Measurements from ENCODE around the gene FBXL17.

- TF ChIP-seq CTCF (conservative IDR thresholded peaks at IDR 0.05; ENCODE audit: low read depth, low read length) (no peak), EZH2 (IDR thresholded peaks at IDR 0.05; ENCODE audit: low read length, unreplicated experiment) (no peak), EZH2phosphoT487 (IDR thresholded peaks at IDR 0.05; ENCODE audit: borderline replicate concordance, low read length) (no peak)
Observed at GRCh38 chr5:108141676-108142075, 240.2 kb downstream of the FBXL17 start.
